Embryonic facial prominence (tissue), 1 donor: ENCODE data around the gene FBXO33.

Source experiments
- DNase-seq: peaks from one replicate; pipeline ENCODE4 v3.0.0-alpha.2; 2016; ENCODE audit errors: extremely low spot score

FBXO33 gene, protein sequence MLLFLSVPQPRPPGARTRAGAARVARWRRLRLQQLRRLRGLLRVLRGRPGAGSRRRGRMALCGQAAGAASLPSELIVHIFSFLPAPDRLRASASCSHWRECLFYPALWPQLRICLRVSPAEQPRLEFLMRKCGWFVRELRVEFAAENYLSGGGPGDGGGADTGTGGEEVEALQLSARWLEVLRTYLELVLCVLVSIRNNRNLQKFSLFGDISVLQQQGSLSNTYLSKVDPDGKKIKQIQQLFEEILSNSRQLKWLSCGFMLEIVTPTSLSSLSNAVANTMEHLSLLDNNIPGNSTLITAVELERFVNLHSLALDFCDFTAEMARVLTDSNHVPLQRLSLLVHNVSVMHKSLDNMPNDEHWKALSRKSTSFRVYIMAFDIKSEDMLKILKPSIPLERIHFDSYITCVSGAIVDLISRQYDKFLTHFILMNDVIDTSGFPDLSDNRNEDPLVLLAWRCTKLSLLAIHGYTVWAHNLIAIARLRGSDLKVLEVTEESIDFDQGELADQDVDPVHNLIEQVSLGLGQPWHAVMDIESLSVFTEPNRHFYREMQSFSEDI

DNA sequence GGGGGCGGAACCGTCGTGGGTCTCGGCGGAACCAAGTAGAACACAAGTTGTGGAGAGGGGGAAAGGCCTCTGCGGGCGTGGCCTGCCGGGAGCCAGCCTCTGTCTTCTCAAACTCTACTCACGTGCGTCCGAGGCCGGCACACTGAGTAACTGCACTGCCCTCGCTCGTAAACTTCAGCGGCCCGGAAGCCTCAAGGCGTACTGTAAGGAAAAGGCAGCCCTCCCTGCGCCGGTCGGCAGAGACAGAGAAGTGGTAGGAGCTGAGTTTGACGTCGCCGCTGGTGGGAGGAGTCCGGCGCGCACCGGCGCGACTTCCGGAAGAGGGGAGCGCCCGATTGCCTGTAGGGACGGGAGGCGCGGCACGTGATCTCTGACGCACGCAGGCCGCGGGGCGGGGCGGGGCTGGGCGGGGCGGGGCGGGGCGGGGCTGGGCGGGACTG, at the start of gene FBXO33:
Gene FBXO33, minus strand, starts transcription at position 255 of the 440 bp plus-strand sequence. CDS start 271 bp downstream, outside the sequence.
- DNase-seq, result peak; percentile 95

DNA sequence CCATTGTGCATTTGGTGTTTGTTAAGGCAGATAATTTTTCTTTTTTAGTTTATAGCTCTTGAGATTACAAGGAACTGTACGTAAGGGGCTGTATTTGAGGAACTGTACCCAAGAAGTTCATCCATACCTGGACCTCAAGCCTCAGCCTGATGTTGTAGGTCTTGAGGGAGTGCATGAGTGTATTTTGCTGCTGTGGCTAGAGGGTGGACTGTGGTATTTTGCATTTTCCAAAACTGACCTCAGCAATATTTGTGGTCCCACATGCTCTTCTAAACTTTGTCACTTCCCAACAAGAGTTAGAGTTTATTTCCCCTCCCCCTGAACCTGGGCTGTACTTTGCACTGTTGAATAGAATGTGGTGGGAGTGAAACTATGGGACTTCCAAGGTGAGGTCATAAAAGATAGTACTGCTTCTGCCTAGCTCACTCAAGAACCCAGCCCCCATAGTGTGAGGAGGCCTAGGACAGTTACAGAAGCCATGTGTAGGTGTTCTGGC, 42.2 kb upstream of the FBXO33 start:
- DNase-seq, result no peak

DNA sequence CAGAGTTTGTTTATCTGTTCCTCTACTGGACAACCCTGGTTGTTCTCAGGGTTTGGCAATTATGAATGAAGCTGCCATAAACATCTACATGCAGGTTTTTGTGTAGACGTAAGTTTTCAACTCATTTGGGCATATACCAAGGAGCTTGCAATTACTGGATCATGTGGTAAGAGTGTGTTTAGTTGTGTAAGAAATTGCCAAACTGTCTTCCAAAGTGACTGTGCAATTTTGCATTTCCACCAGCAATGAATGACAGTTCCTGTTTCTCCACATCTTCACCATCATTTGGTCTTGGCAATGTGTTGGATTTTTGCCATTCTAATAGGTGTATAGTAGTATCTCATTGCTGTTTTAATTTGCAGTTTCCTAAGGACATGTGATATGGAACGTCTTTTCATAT, 39.8 kb upstream of the FBXO33 start:
- no peak for DNase-seq

DNA sequence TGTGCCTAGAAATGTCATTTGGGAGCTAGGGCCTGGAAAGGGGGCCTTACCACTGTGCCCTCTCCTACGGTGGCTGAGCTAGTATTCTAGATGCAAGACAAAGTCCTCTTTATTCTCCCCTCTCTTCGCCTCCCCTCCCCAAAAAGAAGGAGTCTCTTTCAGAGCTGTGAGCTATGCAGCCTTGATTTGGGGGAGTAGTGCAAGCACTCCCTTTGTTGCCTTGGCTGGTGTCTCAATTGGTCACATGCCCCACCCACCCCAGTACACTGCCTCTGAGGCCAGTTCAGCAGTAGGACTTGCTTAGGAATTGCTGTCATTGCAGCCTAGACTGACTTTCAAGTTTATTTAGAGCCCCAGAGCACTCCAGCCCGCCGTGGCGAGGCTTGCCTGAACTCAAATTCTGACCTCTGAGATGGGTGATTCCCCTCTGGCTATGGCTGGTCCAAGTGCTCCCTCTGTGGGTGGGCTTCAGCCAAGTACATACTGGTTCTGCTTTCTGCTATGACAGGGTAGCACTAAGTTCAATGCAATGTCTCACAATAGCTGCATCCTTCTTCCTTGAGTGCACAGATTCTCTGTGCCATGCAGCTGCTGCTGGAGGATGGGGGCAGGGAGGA, 37.0 kb upstream of the FBXO33 start:
- no peak for DNase-seq

DNA sequence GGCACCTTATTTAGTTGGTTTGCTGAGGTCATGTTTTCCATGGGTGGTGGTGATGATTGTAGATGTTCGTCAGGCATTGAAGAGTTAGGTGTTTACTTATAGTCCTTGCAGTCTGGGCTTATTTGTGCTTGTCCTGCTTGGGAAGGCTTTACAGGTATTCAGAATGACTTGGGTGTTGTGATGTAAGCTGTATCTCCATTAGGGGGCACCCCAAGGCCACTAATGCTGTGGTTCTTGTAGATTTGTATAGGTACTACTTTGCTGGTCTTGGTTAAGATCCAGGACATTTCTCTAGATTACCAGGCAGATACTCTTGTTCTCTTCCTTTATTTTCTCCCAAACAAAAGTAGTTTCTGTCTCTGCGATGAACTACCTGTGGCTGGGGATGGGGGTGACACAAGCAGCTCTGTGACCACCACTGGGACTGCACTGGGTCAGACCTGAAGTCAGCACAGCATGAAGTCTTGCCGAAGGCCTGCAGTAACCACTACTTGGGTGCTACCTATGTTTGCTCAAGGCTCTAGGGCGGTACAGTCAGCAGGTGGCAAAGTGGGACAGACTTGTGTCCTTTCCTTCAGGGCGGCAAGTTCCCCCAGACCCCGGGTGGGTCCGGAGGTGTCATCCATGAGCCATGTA, 35.8 kb upstream of the FBXO33 start:
- DNase-seq, result no peak

DNA sequence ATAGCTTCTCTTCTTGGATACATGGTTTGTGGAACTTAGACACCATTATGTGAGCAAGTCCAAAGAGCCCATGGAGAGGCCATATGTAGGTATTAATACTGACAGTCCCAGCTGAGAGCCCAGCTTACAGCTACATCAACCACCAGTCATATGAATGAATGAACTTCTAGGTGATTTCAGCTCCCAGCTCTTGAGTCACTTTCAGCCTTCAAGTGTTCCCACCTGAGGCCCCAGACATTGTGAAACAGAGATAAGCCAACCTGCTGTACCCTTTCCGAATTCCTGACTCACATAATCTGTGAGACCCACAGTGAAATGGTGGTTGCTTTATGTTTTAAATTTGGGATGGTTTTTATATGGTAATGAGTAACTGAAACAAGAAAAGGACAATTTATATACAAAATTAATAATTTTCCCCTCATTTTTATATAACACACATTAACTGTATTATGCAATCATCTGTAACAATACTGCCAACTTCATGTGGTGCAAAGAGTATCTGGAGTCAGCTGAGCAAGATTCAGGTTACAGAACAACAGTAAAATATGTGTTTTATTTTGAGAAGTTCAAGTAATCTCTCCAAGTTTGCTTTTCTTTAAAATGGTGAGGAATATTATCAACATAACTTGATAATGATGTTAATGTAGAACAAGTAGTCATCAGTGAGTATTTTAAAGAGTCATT, 27.7 kb upstream of the FBXO33 start:
- DNase-seq, result no peak

DNA sequence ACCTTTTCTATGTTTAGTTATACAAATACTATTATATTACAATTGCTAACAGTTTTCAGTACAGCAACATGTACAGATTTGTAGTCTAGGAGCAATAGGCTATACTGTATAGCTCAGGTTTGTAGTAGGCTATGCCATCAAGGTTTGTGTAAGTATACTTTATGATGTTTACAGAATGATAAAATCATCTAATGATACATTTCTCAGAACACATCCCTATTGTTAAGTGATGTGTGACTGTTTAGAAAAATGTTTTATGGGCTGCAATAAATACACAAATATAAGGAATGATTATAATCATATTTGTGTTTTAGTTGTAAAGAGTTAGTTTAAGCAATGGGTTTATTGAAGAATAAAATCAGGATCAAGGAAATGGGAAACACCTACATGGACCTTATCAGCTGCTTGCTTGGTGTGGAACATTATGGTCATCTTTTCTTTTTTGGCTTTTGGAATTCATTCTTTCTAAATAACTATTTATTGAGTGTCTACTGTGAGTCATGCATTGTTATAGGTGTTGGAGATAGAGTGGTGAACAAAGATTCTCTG, 24.5 kb upstream of the FBXO33 start:
- no peak for DNase-seq

DNA sequence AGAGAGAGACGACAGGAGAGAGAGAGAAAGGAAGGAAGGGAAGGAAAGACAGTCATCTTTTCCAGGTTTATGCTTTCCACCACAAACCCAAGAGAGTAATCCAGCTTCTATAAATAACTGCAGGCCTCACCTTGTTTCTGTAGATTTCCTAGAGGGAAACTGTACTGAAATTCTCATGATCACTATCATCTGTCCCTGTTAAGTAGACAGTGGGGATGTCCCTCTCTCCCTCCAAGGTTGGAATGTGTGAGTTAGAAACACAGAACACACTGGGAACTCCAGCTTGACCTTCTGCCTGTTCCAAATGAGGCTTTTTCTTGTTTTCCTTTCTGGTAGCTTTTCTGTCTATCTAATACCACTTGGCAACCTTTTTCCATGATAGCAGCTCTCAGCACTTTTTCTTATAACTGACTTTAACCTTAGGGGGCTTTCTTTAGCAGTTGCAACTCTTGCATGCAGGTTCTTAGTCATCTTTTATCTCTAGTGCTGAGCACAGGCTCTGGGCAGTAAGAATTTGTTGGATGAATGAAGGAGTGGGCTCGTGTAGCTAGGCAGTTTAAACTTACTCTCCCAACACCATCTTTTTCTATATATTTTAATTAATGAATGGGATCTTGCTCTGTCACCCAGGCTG, 22.8 kb upstream of the FBXO33 start:
- DNase-seq, result no peak

DNA sequence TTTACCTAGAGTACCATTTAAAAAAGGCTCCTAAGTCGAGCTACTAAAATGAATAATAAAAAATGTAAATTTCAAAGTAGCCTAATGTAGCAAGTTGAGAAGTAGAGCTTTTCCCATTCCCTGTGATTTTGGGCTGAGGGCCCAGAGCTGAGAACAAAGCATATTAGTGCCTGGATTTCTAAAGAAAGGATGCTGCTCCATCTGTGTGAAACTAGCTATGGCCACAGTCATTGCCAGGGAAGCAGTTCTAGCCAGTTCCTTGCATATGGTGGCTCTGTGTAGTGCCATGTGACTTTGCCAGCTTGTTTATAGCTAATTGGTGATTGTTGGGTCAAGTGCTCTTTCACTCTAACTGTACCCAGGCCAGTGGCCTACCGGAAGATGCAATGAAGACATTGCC, 20.4 kb upstream of the FBXO33 start:
- DNase-seq, result no peak

DNA sequence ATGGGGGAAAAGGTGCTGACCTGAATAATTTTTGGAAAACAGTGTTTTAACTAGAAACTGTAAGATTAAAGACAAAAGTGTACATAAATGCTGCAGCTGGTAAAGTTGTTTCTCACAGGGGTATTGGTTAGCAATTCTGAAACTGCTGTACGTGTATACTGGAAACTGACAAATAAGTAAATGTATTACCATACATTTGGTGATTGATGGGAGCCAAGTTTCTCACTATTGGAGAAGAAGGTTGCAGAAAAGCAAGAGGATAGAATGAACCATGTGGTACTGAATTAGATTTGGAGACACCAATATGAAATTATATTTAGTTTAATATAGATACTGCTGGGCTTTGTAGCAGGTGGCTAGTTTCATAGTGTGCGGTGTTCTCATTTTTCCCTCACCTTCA, 19.6 kb upstream of the FBXO33 start:
- no peak for DNase-seq

DNA sequence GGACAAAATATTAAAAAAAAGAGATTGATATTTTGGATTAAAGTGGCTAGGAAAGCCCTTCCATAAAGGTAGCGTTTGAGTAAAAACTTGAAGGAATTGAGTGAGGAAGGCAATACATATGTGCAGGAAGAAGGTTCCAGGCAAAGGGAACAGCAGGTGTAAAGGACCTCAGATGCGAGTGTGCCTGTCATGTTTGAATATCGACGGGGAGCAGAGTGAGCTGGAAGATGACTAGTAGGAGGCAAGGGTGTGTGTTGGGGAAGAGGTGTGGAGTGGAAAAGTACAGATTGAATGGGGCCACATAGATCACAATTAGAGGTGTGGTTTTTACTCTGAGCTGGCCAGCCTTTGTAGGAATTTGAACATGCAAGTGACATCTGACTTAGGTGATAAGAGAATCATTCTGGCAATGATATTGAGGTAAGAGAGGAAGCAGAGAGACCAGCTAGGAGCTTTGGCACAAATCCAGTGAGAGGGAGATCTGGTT, 15.0 kb upstream of the FBXO33 start:
- no peak for DNase-seq

DNA sequence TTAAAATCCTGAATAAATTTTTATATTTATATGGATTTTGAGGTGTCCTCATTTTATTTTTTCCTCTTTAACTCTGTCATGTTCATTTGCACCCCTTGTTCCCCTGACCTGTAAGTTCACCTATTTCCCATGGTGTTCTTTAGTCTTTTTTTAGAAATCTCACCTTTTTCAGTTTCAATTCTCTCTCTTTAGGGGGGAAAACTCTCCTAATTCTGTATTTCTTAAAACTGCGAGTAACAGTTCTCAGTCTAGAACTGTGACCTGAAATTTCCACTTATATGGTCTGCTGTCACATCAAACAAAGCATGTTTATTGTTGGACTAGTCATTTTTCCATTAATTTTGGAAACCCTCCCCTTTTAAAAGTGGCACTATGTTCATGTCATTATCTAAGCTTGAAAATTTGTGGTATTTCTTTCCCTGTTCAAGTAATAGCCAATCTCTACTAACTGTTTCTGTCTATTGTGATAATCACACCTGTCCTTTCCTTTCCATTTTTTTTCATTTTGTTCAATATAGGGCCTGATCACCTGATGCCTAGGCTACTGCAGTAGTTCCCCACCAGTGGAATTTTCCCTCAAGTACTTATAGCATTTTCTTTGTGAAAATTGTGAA, 14.0 kb upstream of the FBXO33 start:
- no peak for DNase-seq

DNA sequence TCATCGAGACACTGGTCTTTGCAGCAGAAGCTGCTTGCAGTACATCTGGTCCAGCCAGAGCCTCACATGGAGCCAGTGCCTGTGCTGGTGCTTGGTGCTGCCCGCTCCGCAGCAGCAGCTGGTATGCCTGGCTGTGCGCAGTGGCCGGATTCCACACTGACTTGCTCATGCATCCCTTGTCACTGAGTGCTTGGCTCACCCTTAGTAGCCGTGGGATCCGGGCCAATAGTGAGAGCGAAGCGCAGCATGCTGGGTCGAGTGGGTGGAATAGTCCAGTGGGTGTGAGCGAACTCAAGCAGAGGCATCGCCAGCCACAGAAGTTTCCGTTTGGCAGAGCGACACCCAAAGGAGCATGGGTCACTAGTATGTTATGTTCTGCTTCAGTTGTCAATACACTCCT, 10.1 kb upstream of the FBXO33 start:
- no peak for DNase-seq

DNA sequence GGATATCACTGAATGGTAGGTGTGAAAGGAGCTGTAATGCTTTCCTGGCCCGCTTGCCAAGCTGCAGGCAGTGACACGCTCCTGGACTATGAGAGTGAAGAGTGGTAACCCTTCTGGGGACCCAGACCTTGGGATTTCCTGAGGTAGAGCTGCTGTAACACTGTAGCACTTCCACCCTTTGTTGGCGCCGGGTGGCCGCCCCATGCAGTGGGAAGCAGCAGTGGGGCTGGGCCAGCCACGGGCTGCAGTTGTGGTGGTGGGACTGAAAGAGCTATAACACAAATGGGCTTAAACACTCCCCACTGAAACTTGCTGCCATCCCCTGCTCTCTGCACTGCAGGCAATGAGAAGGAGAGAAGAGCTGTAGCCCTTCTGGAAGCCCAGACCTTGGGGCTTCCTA, 9.6 kb upstream of the FBXO33 start:
- DNase-seq, result no peak

DNA sequence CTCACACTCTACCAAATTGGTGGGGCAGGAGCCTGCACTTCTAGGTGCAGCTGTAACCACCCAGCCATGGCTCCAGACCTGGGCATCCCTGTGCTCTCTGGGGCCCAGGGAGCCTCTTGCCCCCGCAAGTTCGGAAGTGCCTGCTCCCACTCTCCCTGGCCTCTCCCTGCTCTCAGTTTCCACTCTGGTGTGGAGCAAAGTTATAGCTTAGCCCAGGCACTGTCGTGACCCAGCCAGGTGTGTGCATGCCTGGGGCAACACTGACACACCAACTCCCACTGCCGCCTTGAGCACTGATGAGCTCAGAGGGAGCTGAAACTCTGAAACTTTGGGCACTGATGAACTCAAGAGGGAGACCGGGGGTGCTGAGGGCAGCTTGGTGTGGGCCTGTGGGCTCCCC, 8.7 kb upstream of the FBXO33 start:
- no peak for DNase-seq

DNA sequence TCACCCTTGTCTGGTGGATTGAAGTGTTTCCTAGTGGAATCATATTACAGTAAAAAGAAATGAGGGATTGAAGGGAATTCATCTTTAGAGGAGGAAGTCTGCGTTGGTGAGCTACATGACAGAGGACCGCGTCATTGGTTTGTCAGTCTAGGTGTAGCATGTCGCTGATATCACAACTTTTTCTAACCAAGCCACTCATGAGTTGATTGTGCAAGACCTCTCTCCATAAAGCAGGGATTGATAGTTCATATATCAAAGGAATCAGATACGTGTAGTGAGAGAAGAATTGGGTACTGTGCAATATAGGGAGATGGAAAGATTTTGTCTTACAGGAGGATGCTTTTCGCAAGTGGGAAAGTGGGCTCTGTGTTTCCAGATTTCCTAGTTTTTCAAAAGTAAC, 3.0 kb upstream of the FBXO33 start:
- DNase-seq, result no peak

DNA sequence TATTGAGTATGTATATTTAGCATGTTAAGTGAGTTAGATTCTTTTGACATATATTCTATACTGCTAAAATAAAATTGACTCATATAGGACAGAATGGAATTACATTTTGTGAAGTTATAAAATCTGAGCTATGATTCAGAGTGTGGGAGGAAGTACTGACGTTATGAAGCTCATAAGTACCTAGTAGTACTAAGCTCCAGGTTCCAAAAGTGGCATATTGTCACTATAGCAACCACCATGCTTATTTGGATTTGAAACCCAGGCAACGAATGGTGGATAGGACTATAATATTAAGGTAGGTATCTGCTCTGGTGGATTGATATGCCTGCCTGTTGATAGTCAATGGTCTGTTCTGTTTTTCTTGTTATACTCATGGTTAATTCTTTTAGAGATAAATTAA, 2.2 kb upstream of the FBXO33 start:
- no peak for DNase-seq

DNA sequence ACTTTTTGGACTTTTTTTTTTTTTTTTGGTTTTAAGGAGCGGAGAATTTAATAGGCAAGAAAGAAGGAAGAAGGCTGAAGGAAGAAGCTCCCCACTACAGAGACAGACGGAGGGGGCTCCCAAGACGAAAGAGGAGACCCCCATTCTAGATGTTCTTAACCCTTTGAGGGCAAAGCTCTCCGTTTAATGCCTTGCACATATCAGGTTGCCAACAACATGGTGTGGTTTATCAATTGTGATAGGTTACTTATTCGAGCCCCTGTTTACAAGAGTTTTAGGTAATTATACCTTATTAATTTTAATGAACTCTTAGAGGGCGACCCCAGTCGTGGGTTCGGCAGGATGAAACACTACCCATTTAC, 1.2 kb upstream of the FBXO33 start:
- peak; percentile 14 for DNase-seq

DNA sequence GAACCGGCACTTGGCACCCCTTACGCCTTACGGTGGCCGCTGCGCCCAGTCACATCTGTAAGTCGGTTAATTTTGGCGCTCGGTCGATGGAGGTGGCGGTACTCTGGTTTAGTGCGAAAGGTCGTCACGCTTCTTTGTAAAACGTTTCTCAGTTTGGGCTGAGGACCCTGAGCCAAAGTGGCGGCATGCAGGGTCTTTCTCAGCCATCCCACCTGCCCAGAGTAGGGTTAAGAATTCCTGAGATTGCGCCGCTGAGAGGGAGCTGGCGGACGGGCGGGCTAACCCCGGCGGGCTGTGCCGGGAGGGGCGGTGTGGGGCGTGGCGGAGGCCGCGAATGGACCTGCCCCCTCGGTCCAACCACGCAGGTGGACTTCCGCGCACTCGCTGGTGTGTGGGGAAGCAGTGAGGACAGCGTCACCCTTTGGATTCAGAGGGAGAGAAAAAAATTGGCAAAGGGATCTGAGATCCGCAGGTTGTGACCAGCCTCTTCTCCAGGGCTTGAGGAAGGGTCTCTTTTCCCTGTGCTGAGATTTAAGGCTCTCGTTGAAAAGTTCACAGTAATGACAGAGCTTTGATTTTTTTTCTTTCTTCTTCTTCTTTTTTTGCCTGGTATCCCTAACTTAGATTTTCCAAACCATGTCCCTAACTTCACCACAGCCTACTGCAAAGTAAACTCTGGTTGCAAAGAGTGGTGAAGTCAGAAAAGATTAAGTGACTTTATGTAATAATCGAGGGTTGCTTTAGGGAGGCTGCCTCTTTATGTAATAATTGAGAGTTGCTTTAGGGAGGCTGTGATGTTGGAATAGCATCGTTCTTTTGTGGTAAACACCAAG, 602 bp upstream of the FBXO33 start:
- DNase-seq, result peak; percentile 46
